ENCODE data around the gene SH3BGRL.
"Not testable (repeated sequence)": the region's sequence is repeated elsewhere in the genome, so short reads cannot be mapped to it uniquely, and the experiment has no call there.

Gene SH3BGRL

GRCh38 chrX:81305240-81305639 is 103.3 kb downstream of the SH3BGRL start:
- DNase-seq (ENCODE audit: low read depth in 1 of 2, low spot score in 1 of 2): no peak
- TF ChIP-seq GABPA (IDR thresholded peaks at IDR 0.05; ENCODE audit: low read depth) (no peak), POLR2AphosphoS5 (IDR thresholded peaks at IDR 0.05; ENCODE audit: low read depth) (no peak), SPI1 (IDR thresholded peaks at IDR 0.05; ENCODE audit: borderline replicate concordance, low read depth) (no peak), CTCF (IDR thresholded peaks at IDR 0.05; ENCODE audit: insufficient read depth, low read length) (no peak), REST (IDR thresholded peaks at IDR 0.05; ENCODE audit: insufficient replicate concordance, low read depth) (no peak)
- H3K27ac ChIP-seq (replicated peaks): no peak overlapping the region
- H3K4me3 ChIP-seq (replicated peaks; ENCODE audit: insufficient read depth, low read length): no peak overlapping the region
- no peaks in the 10 kb centered on the region for H3K27me3 ChIP-seq (ENCODE audit: insufficient read depth, poor library complexity, severe bottlenecking)

GRCh38 chrX:81308086-81308829 is 106.4 kb downstream of the SH3BGRL start:
- no peak for TF ChIP-seq POLR2AphosphoS5 (IDR thresholded peaks at IDR 0.05; ENCODE audit: low read depth)
- TF ChIP-seq SPI1 (IDR thresholded peaks at IDR 0.05; ENCODE audit: borderline replicate concordance, low read depth): peak; percentile 68
- H3K27ac ChIP-seq (replicated peaks): peak overlapping the region; percentile 62
- DNase-seq (ENCODE audit: low read depth in 1 of 2, low spot score in 1 of 2): peak; percentile 7 to 52

GRCh38 chrX:81316163-81316562 is 114.3 kb downstream of the SH3BGRL start:
- peak in 1 of 2 experiments; percentile 14 for DNase-seq (ENCODE audit: low read depth in 1 of 2, low spot score in 1 of 2)
- H3K4me3 ChIP-seq (replicated peaks; ENCODE audit: insufficient read depth, low read length): no peak overlapping the region
- TF ChIP-seq REST (IDR thresholded peaks at IDR 0.05; ENCODE audit: insufficient replicate concordance, low read depth) (no peak), CTCF (IDR thresholded peaks at IDR 0.05; ENCODE audit: insufficient read depth, low read length) (no peak), POLR2AphosphoS5 (IDR thresholded peaks at IDR 0.05; ENCODE audit: low read depth) (no peak), GABPA (IDR thresholded peaks at IDR 0.05; ENCODE audit: low read depth) (no peak), SPI1 (IDR thresholded peaks at IDR 0.05; ENCODE audit: borderline replicate concordance, low read depth) (no peak)
- H3K27ac ChIP-seq (replicated peaks): no peak overlapping the region
- no peaks in the 10 kb centered on the region for H3K27me3 ChIP-seq (ENCODE audit: insufficient read depth, poor library complexity, severe bottlenecking)

More at GRCh38 chrX:81308086-81308829, 106.4 kb downstream of the SH3BGRL start:
- Histone ChIP-seq H3K4me3 (replicated peaks; ENCODE audit: insufficient read depth, low read length) (no peak overlapping the region), H3K27me3 (ENCODE audit: insufficient read depth, poor library complexity, severe bottlenecking) (no peaks in the 10 kb centered on the region)

- DNase-seq (ENCODE audit: low read depth in 1 of 2, low spot score in 1 of 2); H3K4me3 ChIP-seq (replicated peaks; ENCODE audit: insufficient read depth, low read length); H3K27ac ChIP-seq (replicated peaks); H3K27me3 ChIP-seq (ENCODE audit: insufficient read depth, poor library complexity, severe bottlenecking): not testable (repeated sequence)
- peak; percentile 68 for TF ChIP-seq SPI1 (IDR thresholded peaks at IDR 0.05; ENCODE audit: borderline replicate concordance, low read depth)
Observed at GRCh38 chrX:81331653-81332052, 129.8 kb downstream of the SH3BGRL start.

Measured in HL-60 (cell line).